Measurements from ENCODE around the gene PPP2R2C. TPM values are rescaled to one million over a fixed set of nuclear protein-coding genes. Genes with fewer than 3 reads are reported as not detected.

PPP2R2C gene
- total and polyA plus RNA-seq, 2 of the 4 experiments (the other 2 are of a cell fraction) = 0.03 TPM; not detected in 1

- H2AK9ac ChIP-seq (replicated peaks; ENCODE audit: low read depth, low read length, poor library complexity) = no peak overlapping the region
- intact Hi-C loops (cut with micrococcal nuclease) = no loop called here
- no peak overlapping the region for H4K8ac ChIP-seq (ENCODE audit: low read depth in 2 of 2, low read length in 2 of 2)
- no peak overlapping the region for H4K5ac ChIP-seq (ENCODE audit: low read depth, low read length)
- no peak overlapping the region for H3K4ac ChIP-seq (ENCODE audit: low read depth, low read length)
- CTCF ChIA-PET = no interaction called here
- peaks cover 2% of the 10 kb centered on the region; the same call in 1 of the 2 replicates for H3K4me1 ChIP-seq (ENCODE audit: control insufficient read depth, insufficient read depth, low read length)
- no peaks in the 10 kb centered on the region for H3K79me1 ChIP-seq (ENCODE audit: low read depth in 1 of 2, low read length in 2 of 2)
- ATAC-seq (ENCODE audit: low read depth) (no peak), DNase-seq (no peak)
- no peak overlapping the region for H3K9ac ChIP-seq (ENCODE audit: low read depth, low read length)
- no peak for TF ChIP-seq FOS (IDR thresholded peaks at IDR 0.05; ENCODE audit: low read depth, low read length)
- TF ChIP-seq CTCF (conservative IDR thresholded peaks at IDR 0.05; ENCODE audit: low read depth, low read length) = no peak
- TF ChIP-seq CHD1 (IDR thresholded peaks at IDR 0.05; ENCODE audit: low read depth, low read length) = no peak
- no peak for TF ChIP-seq MAFK (IDR thresholded peaks at IDR 0.05; ENCODE audit: low read depth, low read length)
- TF ChIP-seq, protein P1, sequence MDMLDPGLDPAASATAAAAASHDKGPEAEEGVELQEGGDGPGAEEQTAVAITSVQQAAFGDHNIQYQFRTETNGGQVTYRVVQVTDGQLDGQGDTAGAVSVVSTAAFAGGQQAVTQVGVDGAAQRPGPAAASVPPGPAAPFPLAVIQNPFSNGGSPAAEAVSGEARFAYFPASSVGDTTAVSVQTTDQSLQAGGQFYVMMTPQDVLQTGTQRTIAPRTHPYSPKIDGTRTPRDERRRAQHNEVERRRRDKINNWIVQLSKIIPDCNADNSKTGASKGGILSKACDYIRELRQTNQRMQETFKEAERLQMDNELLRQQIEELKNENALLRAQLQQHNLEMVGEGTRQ (IDR thresholded peaks at IDR 0.05; ENCODE audit: low read depth, low read length) = no peak
- TF ChIP-seq RCOR1 (IDR thresholded peaks at IDR 0.05; ENCODE audit: insufficient replicate concordance, low read length) = no peak
- TF ChIP-seq MXI1 (IDR thresholded peaks at IDR 0.05; ENCODE audit: borderline replicate concordance, low read depth, low read length) = no peak
- no peak for TF ChIP-seq BHLHE40 (IDR thresholded peaks at IDR 0.05; ENCODE audit: low read depth, low read length)
- no peak for TF ChIP-seq RAD21 (IDR thresholded peaks at IDR 0.05; ENCODE audit: low read length)
- no peak for TF ChIP-seq MAZ (IDR thresholded peaks at IDR 0.05; ENCODE audit: borderline replicate concordance, low read depth, low read length)
- no peak for TF ChIP-seq ELK1 (IDR thresholded peaks at IDR 0.05; ENCODE audit: borderline replicate concordance, low read depth, low read length)
- TF ChIP-seq CEBPB (IDR thresholded peaks at IDR 0.05; ENCODE audit: low read depth, low read length) = no peak
- no peak for TF ChIP-seq RFX5 (IDR thresholded peaks at IDR 0.05; ENCODE audit: low read depth, low read length)
- no peak for TF ChIP-seq NFE2L2 (IDR thresholded peaks at IDR 0.05; ENCODE audit: low read depth, low read length)
- H3K9me3 ChIP-seq (ENCODE audit: control insufficient read depth, insufficient read depth, low read length) = no peaks in the 10 kb centered on the region
- no peak overlapping the region for H3K14ac ChIP-seq (replicated peaks; ENCODE audit: low read depth, low read length)
- H3K4me3 ChIP-seq (ENCODE audit: insufficient read depth, low read depth, low read length) = no peak overlapping the region
- no peak overlapping the region for H3K23ac ChIP-seq (ENCODE audit: low read depth, low read length)
- in situ Hi-C loops (cut with MboI; ENCODE audit: low sequenced_read_pairs) = no loop called here
- 88% methylated on average over 7 of the region's 9 CpGs; no CpG with 5 or more reads in 1 of the 2 experiments for WGBS, 2 experiments (ENCODE audit: extremely low coverage in 2 of 2, insufficient read length in 1 of 2)
- H3K18ac ChIP-seq (ENCODE audit: low read depth, low read length) = no peak overlapping the region
- H3K27me3 ChIP-seq (ENCODE audit: control insufficient read depth, insufficient read depth, low read length) = no peaks in the 10 kb centered on the region
- no peak overlapping the region for H2BK20ac ChIP-seq (ENCODE audit: low read depth, low read length)
- no TSS peak for BruUV-seq (replicated peaks)
- peaks cover 59% of the 10 kb centered on the region for H3K36me3 ChIP-seq (ENCODE audit: control insufficient read depth, insufficient read depth, low read length)
- H2BK120ac ChIP-seq (ENCODE audit: low read depth, low read length) = no peak overlapping the region
- peaks cover 9% of the 10 kb centered on the region; the same call in 1 of the 2 replicates for H4K20me1 ChIP-seq (ENCODE audit: insufficient read depth, low read length)
- no peak overlapping the region for H2BK15ac ChIP-seq (ENCODE audit: low read depth, low read length)
- dilution Hi-C loops (cut with HindIII; ENCODE audit: low sequenced_read_pairs, unreplicated experiment) = no loop called here
- no peak overlapping the region for H3K27ac ChIP-seq (ENCODE audit: insufficient read depth, low read length)
- no peak overlapping the region for H4K91ac ChIP-seq (ENCODE audit: insufficient read depth, low read depth, low read length)
- H3K9me1 ChIP-seq (ENCODE audit: insufficient read depth, low read length) = peaks cover 14% of the 10 kb centered on the region
- no peak overlapping the region for H2AK5ac ChIP-seq (ENCODE audit: low read depth, low read length)
- no peak overlapping the region for H3K4me2 ChIP-seq (ENCODE audit: low read depth, low read length)
- H3K56ac ChIP-seq (ENCODE audit: extremely low read depth, insufficient read depth, low read length) = no peak overlapping the region
- POLR2A ChIA-PET (ENCODE audit: unreplicated experiment) = no interaction called here
- H2AFZ ChIP-seq (replicated peaks; ENCODE audit: low read length, poor library complexity) = no peak overlapping the region
- no peak overlapping the region for H2BK5ac ChIP-seq (ENCODE audit: low read depth, low read length, poor library complexity, severe bottlenecking)
Observed at GRCh38 chr4:6296026-6296425, 176.4 kb downstream of the PPP2R2C start.

Measured in IMR-90 (cell line).